NCI-H1436 treated with DMSO at 0.1 percent for 48 hours (cell line): ENCODE results near the gene RFX7.

ENCODE experiments used
- DNase-seq: peaks from one replicate; lab custom pipeline; 2025; lab: John Stamatoyannopoulos, UW

RFX7 gene

DNA sequence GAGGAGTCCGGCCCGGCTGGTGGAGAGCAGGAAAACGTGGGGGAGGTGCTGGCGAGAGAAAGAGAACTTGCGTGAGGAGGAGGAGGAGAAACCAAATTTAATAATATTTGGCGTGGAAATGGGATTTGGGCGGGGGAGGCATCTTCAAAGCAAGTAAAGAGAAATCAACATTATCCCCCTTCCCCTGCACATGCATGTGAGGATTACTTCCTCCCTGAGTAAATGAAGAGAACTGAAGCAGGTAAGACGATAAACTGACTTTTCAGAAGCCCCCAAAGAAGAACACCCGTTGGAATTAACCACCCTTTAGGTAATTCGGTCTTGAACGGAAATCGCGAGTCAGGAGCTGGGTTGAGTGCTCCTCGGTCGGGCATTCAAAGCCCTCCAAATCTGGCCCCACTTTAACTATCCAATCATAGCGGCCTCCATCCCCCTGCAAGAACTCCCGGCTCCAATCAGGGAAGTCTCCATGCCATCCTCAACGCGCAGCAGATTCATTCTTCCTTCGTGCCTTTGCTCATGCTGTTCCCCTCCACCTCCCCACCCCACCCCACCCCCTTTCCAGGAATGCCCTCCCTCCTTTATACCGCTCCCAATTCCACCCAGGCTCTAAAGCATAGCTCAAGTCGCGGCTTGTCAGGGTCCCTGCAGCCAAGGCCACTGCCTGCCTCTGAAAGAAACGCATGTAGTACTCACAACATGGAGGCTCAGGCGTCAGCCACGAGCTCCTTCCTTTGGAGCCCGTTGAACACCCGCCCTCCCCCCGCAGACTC lies 545 bp upstream of the RFX7 start:
- peak; percentile 80 for DNase-seq

GRCh38 chr15:56242576-56243162 lies 1.0 kb downstream of the RFX7 start:
- no peak for DNase-seq

GRCh38 chr15:56241374-56242105 lies 2.1 kb downstream of the RFX7 start:
- no peak for DNase-seq

- no peak for DNase-seq
Observed at GRCh38 chr15:56240390-56240789, 3.3 kb downstream of the RFX7 start.

DNA sequence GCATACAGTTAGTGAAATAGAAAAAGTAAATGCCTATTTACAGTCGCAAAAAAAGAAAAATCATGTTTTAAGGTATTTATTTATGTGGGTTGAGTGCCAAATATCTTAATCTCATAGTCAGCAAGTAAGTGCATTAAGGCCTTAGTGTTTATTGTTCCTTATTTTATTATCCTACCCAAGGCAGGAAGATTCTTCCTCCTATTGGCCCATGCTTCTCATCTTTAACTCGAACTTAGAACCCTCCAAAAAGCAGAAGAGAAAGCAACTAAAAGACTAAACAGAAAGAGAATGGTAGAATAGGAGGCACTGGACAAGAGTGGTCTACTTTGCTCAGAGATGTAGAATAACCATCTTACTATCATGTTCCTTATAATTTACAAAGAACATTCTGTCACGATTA lies 7.5 kb downstream of the RFX7 start:
- DNase-seq, result no peak

DNA sequence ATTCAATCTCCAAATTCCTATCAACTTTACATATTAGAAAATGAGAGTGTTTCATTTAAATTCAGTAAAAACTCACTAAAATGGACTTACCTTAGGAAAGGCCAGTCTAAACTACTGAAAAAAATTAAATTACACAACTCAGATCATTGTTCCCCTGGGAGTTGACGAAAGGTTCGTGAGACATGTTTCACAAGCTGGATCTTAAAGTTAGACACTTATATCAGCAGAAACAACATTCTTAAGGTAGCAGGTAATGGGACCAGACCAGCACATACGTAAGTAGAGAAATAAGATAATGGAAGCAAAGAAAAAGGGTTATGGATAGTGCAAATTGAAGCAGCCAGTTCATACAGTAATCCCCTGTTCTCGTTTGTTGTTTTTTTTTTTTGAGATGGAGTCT lies 8.9 kb downstream of the RFX7 start:
- no peak for DNase-seq

GRCh38 chr15:56233549-56233948 lies 10.1 kb downstream of the RFX7 start:
- no peak for DNase-seq

DNA sequence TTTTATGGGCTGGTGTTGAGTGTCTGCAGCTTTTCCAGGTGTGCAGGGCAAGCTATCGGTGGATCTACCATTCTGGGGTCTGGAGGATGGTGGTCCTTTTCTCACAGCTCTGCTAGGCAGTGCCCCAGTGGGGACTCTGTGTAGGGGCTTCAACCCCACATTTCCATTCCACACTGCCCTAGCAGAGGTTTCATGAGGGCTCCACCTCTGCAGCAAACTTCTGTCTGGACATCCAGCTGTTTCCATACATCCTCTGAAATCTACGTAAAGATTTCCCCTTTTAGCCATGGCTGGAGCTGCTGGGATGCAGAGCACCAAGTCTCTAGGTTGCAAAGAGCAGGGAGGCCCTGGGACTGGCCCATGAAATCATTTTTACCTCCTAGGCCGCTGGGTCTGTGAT lies 11.6 kb downstream of the RFX7 start:
- DNase-seq, result no peak

GRCh38 chr15:56228854-56229253 lies 14.8 kb downstream of the RFX7 start:
- DNase-seq, result no peak

- no peak for DNase-seq
Observed at GRCh38 chr15:56228352-56228751, 15.3 kb downstream of the RFX7 start.

DNA sequence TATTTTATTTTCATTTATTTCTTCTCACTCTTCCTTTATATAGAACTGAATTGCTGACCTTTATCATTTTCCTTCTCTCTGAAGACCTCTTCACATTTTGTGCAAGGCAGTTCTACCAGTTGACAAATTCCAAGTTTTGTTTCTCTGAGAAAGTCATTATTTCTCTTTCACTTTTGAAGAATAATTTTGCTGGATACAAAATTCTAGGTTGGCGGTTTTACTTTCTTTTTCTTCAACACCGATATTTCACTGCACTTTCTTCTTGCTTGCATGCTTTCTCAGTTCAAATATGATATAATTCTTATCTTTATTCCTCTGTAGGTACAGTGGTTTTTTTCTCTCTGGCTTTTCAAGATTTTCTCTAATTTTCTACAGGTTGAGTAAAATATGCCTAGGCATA lies 15.9 kb downstream of the RFX7 start:
- no peak for DNase-seq

- no peak for DNase-seq
Observed at GRCh38 chr15:56227306-56227705, 16.4 kb downstream of the RFX7 start.

GRCh38 chr15:56225520-56225919 lies 18.2 kb downstream of the RFX7 start:
- no peak for DNase-seq

- no peak for DNase-seq
Observed at GRCh38 chr15:56222302-56222701, 21.4 kb downstream of the RFX7 start.

- no peak for DNase-seq
Observed at GRCh38 chr15:56217341-56217740, 26.3 kb downstream of the RFX7 start.

DNA sequence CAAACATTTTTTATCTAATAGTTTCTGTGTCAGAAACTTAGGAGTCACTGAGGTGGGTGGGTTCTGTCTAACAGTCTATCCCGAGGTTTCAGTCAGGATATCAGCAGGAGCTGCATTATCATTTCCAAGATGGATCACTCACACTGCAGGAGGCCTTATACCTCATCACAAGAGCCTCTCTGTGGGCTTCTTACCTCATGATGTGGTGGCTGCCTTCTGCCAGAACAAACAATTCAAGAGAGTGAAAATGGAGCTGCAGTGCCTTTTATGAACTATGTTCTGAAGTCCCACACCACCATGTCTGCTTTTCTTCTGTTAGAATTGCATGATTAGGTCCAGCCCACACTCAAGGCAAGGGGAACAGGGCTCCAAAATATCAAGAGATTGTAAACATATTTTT lies 27.9 kb downstream of the RFX7 start:
- no peak for DNase-seq

DNA sequence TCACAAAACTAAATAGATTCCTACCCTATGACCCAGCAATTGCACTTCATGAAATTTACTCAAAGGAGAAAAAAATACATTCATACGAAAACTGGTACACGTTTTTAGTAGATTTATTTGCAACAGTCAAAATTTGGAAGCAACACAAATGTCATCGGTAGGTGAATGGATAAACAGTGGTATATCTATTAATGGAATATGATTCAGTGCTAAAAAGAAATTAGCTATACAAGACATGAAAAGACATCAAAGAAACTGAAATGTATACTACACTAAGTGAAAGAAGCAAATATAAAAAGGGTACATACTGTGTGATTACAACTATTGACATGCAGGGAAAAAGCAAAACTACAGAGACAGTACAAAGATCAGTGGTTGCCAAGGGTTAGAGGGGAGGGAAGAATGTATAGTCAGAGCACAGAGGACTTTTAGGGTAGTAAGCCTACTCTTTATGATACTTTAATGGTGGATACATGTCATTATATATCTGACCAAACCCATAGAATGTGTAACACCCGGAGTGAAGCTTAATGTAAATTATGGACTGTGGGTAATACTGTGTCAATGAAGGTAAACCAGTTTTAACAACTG lies 31.6 kb downstream of the RFX7 start:
- no peak for DNase-seq

GRCh38 chr15:56211064-56211463 lies 32.6 kb downstream of the RFX7 start:
- no peak for DNase-seq

- DNase-seq, result no peak
Observed at GRCh38 chr15:56208641-56209155, 35.0 kb downstream of the RFX7 start.

DNA sequence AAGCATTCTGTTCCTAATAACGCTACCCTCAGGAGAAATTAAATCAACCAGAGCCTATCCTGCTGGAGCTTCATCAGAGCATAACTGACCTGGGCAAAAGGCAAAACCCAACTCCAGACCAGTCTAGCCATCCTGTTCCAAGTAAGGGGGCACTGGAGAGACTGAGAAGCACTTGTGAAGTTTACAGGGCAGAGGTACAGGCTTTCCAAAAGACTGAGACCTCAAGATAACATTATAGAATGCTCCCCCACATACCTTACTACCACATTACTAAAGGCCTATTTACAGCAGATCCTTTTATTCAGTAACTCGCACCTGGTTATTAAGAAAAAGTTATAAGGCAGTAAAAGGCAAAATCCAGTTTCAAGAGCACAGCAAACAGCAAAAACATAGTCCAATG lies 35.5 kb downstream of the RFX7 start:
- DNase-seq, result no peak

GRCh38 chr15:56207711-56208110 lies 36.0 kb downstream of the RFX7 start:
- no peak for DNase-seq

DNA sequence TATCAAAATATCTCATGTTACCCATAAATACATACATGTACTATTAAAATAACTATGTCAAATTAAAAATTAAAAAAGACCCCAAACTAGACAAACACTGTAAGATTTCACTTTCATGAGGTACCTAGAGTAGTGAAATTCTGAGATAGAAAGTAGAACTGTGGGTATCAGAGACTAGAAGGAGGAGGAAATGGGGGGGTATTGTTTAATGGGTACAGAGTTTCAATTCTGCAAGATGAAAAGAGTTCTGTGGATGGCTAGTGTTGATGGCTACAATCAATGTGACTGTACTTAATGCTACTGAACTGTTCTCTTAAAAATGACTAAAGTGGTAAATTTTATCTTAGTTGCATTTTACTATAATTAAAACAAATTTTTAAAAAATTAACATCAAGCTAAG lies 36.6 kb downstream of the RFX7 start:
- DNase-seq, result no peak
